Measurements from ENCODE around the gene TELO2.

GRCh38 chr16:1505073-1505844 is 12.1 kb downstream of the TELO2 start:
- TF ChIP-seq POLR2A (IDR thresholded peaks at IDR 0.05; ENCODE audit: low read length) (no peak), CTCF (IDR thresholded peaks at IDR 0.05) (no peak), REST (IDR thresholded peaks at IDR 0.05) (no peak), USF2 (IDR thresholded peaks at IDR 0.05) (no peak), CHD4 (IDR thresholded peaks at IDR 0.05; ENCODE audit: borderline replicate concordance) (no peak), ZC3H11A (IDR thresholded peaks at IDR 0.05) (no peak), SMC3 (IDR thresholded peaks at IDR 0.05) (no peak), SREBF2 (IDR thresholded peaks at IDR 0.05) (no peak), KDM1A (IDR thresholded peaks at IDR 0.05; ENCODE audit: low read depth) (no peak), FOSL2 (IDR thresholded peaks at IDR 0.05) (no peak), FOSL2 (CRISPR knock-in tag; IDR thresholded peaks at IDR 0.05) (no peak), FOSB (CRISPR knock-in tag; IDR thresholded peaks at IDR 0.05) (no peak), PHF8 (IDR thresholded peaks at IDR 0.05; ENCODE audit: borderline replicate concordance, low read depth) (no peak), EP300 (IDR thresholded peaks at IDR 0.05) (no peak), MAFK (IDR thresholded peaks at IDR 0.05; ENCODE audit: partially characterized antibody) (no peak)

All from A549 (cell line).